GM18505 (cell line): Measurements from ENCODE around the gene MYO7B.
A peak's percentile ranks its signal among the peaks of the same experiment; 100 is the strongest.

Experiments used
- ATAC-seq: cut with Tn5 transposase; IDR thresholded peaks from one replicate; pipeline ENCODE4 v1.9.1; 2021; ENCODE audit not compliant: unreplicated experiment
- POLR2A ChIP-seq: IDR thresholded peaks from 4 replicates; pipeline ENCODE4 v1.6.1; 2011; ENCODE audit warnings: borderline replicate concordance; ENCODE audit not compliant: insufficient read depth, insufficient read length; ENCODE audit errors: extremely low read depth

The MYO7B gene

DNA sequence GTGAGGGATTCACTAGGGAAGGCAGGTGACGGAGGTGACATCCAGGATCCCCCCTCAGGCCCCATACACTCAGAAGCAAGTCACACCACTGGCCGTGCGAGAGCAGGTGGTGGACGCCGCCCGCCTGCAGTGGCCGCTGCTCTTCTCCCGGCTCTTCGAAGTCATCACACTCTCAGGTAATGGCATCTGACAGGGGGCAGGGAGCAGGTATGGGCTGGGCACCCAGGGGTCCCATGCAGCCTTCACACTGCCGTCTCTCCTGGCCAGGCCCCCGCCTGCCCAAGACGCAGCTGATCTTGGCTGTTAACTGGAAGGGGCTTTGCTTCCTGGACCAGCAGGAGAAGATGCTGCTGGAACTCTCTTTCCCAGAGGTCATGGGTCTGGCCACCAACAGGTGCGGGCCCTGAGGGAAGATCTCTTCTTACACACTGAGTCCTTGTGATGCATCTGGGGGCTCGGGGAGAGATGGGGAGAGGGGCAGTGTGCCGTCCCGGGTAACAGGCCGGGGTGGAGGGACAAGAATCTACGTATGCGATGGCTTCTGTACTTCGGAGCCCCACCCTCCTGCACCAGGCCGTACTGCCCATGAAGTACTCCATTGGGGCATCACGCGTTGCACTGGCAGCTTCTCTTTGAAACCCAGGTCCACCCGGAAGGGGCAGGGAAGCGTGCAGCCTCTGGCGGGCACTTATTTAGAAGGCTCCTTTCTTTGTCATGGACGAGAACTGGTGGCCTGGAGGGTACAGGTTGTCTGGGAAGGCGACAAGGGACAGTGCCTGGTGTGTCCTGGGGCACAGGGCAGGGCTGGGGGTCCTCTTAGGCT lies 91.6 kb downstream of the MYO7B start:
- TF ChIP-seq POLR2A = no peak
- no peak for ATAC-seq

DNA sequence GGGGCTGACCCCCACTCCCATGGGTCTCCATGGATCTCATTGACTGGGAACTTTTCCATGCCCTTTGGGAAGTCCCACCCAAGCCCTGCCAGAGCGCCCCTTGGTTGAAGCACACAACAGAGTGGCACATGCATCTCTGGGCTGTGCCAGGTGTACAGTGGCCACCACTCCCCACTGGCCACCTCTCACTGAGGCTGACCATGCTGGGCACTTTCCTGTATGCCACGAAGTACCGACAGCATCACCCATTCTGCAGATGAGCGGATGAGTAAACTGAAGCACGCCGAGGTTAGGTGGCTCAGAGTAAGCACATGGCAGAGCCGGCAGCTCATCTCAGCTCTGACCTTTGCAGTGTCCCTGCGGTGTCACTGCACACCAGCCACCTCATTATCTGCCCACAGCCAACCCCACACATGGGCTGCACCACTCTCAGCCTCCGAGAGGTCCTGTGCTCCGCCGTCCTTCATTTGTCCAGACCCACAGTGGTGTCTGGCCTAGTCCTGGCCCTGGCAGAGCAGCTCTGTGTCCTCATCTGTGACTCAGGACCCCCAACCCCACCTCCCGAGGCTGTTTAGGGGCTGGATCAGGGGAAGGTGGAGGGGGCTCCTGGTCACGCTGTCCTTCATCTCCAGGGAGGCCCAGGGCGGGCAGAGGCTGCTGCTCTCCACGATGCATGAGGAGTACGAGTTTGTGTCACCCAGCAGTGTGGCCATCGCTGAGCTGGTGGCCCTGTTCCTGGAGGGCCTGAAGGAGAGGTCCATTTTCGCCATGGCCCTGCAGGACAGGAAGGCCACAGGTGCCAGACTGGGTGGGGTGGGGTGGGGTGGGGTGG lies 92.5 kb downstream of the MYO7B start:
- ATAC-seq = no peak
- no peak for TF ChIP-seq POLR2A

DNA sequence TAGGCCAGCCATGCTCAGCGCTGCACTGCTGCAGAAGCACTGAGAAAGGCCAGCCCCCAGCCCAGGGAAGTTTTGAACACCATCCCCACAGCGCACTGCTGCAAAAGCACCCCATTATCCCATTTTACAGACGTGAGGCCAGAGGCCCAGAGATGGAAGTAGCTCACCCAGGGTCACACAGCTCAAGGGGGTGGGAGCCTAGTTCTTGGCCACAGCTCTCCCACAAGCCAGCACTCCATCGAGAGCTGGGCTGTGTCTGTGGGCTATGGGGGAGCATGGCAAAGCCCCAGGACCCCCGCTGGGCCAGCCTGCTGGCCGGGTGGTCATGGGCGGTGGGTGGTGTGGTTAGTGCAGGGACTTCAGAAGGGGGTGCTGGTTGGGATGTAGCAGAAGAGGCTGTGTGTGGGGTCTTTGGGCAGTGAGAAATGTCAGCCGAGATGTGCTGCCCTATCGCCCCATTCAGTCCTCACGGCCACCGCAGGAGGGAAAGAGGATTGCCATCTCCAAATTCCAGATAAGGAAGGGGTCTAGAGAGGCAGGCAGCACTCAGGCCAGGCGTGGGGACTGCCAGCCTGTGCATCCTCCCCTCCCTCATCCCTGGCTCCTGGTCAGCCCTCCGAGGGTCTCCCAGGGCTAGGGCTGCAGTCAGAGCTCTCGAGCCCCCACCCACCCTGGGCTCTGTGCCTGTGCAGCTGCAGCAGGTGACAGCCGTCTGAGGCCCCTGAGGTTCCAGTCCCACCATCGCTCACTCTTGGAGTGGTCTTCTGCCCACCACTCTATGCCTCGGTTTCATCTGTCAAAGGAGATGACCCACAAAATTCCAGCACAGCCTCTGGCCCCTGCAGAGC lies 93.5 kb downstream of the MYO7B start:
- TF ChIP-seq POLR2A = no peak
- no peak for ATAC-seq

DNA sequence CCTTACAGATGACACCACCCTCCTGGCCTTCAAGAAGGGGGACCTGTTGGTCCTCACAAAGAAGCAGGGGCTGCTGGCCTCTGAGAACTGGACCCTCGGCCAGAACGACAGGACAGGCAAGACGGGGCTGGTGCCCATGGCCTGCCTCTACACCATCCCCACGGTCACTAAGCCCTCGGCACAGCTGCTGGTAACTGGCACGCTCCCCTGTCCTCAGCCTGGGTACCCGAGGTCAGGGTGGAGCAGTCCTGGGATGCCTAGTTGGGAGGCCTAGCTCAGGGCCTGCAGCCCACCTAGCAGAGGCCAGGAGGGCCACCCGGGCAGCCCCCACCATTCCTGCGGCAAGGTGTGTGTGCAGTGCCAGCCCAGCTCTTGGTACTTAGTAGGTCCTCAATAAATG lies 94.2 kb downstream of the MYO7B start:
- no peak for TF ChIP-seq POLR2A
- ATAC-seq = no peak

DNA sequence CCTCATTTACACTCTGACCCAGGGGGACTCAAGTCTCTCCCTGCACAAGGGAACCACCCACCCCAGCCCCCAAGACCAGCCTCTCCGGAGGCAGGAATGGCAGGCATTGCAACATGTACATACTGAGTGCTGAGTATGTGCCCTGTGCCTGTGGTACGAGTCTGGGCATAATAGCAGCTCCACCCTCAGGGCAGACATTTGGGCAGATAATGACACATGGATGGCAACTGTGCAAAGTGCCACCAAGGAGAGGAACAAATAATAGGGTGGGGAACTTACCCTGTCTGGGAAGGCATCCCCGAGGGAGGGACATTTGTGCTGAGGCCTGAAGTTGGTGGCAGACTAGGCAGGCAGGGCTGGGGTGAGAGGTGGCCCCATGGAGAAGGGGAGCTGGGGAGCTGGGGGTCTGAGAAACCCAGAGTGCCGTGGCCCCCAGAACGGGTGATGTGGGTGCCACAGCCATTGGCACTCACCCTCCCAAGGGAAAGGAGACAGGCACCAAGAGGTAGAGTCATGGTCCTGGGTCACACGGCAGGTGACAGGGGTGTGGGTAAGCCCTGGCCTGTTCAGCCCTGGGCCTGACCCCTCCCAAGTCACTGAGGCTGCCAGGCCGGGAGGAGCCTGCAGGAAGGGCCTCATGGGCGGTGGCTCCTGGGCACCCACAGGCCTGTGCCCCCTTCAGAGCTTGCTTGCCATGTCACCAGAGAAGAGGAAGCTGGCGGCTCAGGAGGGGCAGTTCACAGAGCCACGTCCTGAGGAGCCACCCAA lies 94.8 kb downstream of the MYO7B start:
- ATAC-seq = no peak
- TF ChIP-seq POLR2A = no peak

DNA sequence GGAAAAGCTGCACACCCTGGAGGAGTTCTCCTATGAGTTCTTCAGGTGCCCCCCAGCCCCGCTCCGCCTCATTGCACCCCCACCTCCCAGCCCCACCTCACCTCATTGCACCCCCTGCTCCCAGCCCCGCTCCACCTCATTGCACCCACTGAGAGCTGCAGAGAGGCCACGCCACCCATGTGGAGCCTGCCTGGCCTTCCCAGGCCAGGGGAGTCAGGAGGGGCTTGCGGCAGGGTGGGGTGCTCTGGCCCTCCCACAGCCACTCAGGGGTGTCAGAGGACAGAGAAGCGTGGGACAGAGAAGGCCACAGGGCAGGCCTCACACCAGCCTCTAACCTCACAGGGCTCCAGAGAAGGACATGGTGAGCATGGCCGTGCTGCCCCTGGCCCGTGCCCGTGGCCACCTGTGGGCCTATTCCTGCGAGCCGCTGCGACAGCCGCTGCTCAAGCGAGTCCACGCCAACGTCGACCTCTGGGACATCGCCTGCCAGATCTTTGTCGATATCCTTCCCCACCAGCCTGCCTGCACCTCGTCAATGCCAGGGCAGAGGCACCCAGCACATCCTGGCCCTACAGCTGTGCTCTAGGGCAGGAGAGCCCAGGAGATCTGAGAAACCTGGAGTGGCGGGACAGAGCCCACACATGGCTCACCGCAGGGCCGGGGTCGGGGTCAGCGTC lies 95.5 kb downstream of the MYO7B start:
- no peak for ATAC-seq
- no peak for TF ChIP-seq POLR2A

DNA sequence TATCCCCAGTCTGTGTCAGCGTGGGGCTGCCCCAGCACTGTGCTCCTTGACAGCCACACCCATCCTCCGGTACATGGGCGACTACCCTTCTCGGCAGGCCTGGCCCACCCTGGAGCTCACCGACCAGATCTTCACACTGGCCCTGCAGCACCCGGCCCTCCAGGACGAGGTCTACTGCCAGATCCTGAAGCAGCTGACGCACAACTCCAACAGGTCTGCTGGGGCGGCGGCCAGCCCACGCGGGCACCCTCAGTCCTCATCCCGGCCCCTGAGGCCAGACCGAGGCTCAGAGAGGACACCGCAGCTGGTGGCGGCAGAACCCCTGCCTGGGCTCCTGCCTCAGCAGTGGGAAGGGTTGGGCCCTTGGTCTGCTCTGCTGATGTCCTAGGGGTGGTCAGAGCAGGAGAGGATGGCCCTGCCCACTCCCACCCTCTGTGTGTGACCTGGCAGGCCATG lies 96.1 kb downstream of the MYO7B start:
- no peak for ATAC-seq
- no peak for TF ChIP-seq POLR2A

DNA sequence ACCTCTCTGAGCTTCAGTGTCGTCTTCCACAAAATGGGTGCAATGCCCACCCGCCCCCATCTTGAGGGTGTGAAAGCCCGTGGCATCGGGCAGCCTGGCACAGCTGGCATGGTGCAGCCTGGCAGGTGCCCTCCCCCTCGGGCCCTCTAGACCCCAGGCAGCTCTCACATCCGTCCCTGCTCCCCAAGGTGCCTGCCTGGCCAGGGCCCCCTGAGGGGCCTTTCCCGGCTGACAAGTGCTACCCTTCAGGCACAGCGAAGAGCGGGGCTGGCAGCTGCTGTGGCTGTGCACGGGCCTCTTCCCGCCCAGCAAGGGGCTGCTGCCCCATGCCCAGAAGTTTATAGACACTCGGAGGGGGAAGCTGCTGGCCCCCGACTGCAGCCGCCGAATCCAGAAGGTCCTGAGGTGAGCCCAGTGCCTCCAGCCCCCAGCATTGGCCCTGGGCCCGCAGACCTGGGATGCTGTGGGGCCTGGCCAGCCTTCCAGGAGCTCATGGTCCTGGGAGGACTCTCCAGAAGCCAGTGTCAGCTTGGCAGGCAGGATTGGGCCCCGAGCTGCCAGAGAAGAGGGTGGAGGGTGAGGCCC lies 96.6 kb downstream of the MYO7B start:
- no peak for ATAC-seq
- no peak for TF ChIP-seq POLR2A

DNA sequence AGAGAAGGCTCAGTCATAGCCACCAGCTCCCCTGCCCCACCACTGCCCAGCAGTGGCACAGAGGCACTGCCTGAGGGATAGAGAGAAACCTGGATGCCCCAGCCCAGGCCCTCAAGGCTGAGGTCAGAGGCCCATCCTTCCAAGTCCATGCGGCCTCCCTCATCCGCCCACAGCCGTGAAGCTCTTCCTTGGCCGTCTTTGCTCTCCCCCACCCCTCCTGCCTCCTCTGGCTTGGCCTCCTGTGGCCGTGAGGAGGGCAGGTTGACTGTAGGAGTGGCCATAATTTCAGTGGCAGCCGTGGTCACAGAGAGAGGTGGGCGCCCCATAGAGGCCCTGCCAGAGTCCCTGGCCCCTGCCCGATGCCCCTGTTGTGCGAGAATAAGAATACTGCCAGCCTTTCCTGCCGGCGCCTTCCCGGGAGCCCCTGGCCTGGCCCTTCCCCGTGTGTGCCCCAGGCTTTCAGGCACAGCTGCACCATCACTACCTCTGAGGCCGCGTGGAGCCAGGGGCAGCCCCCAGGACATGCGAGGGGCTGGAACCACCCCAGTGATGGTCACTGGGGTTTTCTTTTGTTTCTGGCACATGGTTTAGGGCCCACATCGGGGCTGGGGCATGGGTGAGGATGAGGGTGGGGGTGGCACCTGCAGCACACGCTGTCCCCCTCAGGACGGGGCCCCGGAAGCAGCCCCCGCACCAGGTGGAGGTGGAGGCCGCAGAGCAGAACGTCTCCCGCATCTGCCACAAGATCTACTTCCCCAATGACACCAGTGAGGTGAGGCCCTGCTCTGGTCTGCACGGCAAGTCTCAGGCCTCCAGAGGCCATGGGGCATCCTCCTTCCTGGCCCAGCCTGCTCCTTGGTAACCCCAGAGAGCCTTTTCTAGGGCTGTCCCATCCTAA lies 97.4 kb downstream of the MYO7B start:
- peak; percentile 64 for ATAC-seq

DNA sequence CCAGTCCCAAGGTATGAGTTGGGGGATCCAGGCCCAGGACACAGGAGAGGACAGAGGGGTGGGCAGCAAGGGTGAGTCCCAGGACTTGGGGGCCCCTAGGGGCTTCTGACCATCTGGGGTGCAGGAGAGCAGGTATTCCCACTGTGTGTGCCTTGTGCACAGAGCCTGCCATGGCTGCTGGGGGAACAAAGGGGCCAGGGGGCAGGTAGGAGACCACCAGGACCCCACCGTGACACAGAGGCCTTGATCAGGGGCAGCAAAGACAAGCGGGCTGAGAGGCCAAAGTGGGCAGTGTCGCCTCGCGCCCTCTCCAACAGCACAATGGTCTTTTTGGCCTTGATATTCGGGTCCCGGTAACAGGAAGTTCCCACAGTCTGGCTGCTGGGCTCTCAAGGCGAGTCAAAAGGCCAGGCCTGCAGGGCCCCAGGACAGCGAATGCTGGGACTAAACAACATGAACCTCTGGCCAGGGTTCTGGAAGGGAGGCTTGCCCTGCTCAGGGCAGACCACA lies 98.1 kb downstream of the MYO7B start:
- no peak for TF ChIP-seq POLR2A
- peak; percentile 3 for ATAC-seq

More for the DNA sequence above, 97.4 kb downstream of the MYO7B start:
- no peak for TF ChIP-seq POLR2A
